Measurements from ENCODE around the gene DNAH2. TPM values are rescaled to one million over a fixed set of nuclear protein-coding genes. Genes with fewer than 3 reads are reported as not detected.
A peak's percentile ranks its signal among the peaks of the same experiment; 100 is the strongest.

The DNAH2 gene
- total RNA-seq, 1 experiment from 2014 or later, result 0.15 TPM

GRCh38 chr17:7835814-7836595 lies 118.5 kb downstream of the DNAH2 start:
- WGBS (ENCODE audit: extremely low coverage, insufficient read length, low lambda C conversion rate), result no CpG with 5 or more reads among the region's 61 CpGs
- peak overlapping the region; percentile 75 for H3K4me2 ChIP-seq (ENCODE audit: insufficient read depth, insufficient read length, low read length)

More at GRCh38 chr17:7835814-7836595, 118.5 kb downstream of the DNAH2 start:
- H3K27me3 Mint-ChIP-seq (ENCODE audit: low read depth), result peaks cover 46% of the 10 kb centered on the region
- Histone ChIP-seq H3K56ac (ENCODE audit: insufficient read length, low read depth, low read length) (no peak overlapping the region), H4K5ac (ENCODE audit: insufficient read length, low read depth, low read length) (no peak overlapping the region), H3K23ac (ENCODE audit: insufficient read length, low read depth, low read length) (no peak overlapping the region), H3K27ac (ENCODE audit: insufficient read length, low read depth, low read length) (no peak overlapping the region), H3K23me2 (ENCODE audit: insufficient read length, low read depth, low read length, poor library complexity, severe bottlenecking) (peaks cover 31% of the 10 kb centered on the region), H4K20me1 (ENCODE audit: control insufficient read depth, insufficient read depth, insufficient read length) (no peaks in the 10 kb centered on the region), H3K9me3 (ENCODE audit: control insufficient read depth, low read depth, low read length) (no peaks in the 10 kb centered on the region), H3T11ph (ENCODE audit: low read length) (no peak overlapping the region), H3K79me2 (ENCODE audit: insufficient read depth, low read length) (no peaks in the 10 kb centered on the region), H3K27me3 (ENCODE audit: insufficient read depth, low read length) (peaks cover 33% of the 10 kb centered on the region; the same call in 1 of the 2 replicates), H3K14ac (ENCODE audit: insufficient read depth, low read length) (peak overlapping the region; percentile 49; the same call in 1 of the 2 replicates), H4K91ac (ENCODE audit: insufficient read length, low read depth, low read length) (no peak overlapping the region), H2BK12ac (ENCODE audit: insufficient read length, low read depth, low read length) (no peak overlapping the region), H2AFZ (ENCODE audit: low read length) (no peak overlapping the region), H3K18ac (ENCODE audit: insufficient read length, low read depth, low read length) (peak overlapping the region; percentile 8), H3K9ac (ENCODE audit: extremely low read depth, insufficient read length, low read length) (no peak overlapping the region), H3K79me1 (ENCODE audit: insufficient read depth, low read depth, low read length, poor library complexity, severe bottlenecking) (no peaks in the 10 kb centered on the region), H2BK20ac (ENCODE audit: low read depth, low read length, poor library complexity, severe bottlenecking) (no peak overlapping the region), H3K4me1 (ENCODE audit: insufficient read depth, low read length) (peaks cover 2% of the 10 kb centered on the region; the same call in 1 of the 2 replicates), H3K4ac (ENCODE audit: low read depth, low read length) (no peak overlapping the region), H2AK5ac (ENCODE audit: insufficient read length, low read length) (no peak overlapping the region), H2BK120ac (ENCODE audit: low read depth, low read length, poor library complexity, severe bottlenecking) (no peak overlapping the region), H2BK5ac (ENCODE audit: insufficient read length, low read length) (no peak overlapping the region), H2BK15ac (ENCODE audit: low read depth, low read length) (no peak overlapping the region), H4K8ac (replicated peaks; ENCODE audit: insufficient read length, low read depth, low read length) (no peak overlapping the region)
- peaks cover 47 to 51% of the 10 kb centered on the region in 2 experiments for H3K4me1 Mint-ChIP-seq
- H3K4me3 Mint-ChIP-seq, result peak overlapping the region; percentile 86 to 89
- H3K9me3 Mint-ChIP-seq, result no peaks in the 10 kb centered on the region
- TF ChIP-seq, protein P1, sequence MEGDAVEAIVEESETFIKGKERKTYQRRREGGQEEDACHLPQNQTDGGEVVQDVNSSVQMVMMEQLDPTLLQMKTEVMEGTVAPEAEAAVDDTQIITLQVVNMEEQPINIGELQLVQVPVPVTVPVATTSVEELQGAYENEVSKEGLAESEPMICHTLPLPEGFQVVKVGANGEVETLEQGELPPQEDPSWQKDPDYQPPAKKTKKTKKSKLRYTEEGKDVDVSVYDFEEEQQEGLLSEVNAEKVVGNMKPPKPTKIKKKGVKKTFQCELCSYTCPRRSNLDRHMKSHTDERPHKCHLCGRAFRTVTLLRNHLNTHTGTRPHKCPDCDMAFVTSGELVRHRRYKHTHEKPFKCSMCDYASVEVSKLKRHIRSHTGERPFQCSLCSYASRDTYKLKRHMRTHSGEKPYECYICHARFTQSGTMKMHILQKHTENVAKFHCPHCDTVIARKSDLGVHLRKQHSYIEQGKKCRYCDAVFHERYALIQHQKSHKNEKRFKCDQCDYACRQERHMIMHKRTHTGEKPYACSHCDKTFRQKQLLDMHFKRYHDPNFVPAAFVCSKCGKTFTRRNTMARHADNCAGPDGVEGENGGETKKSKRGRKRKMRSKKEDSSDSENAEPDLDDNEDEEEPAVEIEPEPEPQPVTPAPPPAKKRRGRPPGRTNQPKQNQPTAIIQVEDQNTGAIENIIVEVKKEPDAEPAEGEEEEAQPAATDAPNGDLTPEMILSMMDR (conservative IDR thresholded peaks at IDR 0.05), result no peak
- no peak for DNase-seq
- H3K36me3 Mint-ChIP-seq (ENCODE audit: insufficient read depth in 1 of 3, low read depth in 3 of 3), result peaks cover 2 to 10% (median 9%) of the 10 kb centered on the region in 3 experiments; a peak in 5 of 7 replicates
- H3K27ac Mint-ChIP-seq, result peak overlapping the region; percentile 10 to 98 (median 97); a peak in 5 of 7 replicates
